Measurements from ENCODE around the gene MAPK10.
"Not testable (repeated sequence)": the region's sequence is repeated elsewhere in the genome, so short reads cannot be mapped to it uniquely, and the experiment has no call there.

Gene MAPK10

GRCh38 chr4:86184216-86184900 is 175.5 kb downstream of the MAPK10 start:
- DNase-seq (ENCODE audit: low read depth), result no peak

- DNase-seq (ENCODE audit: low read depth), result no peak
These were observed 178.3 kb downstream of the MAPK10 start for GRCh38 chr4:86181585-86181984.

GRCh38 chr4:86178211-86178610 is 181.6 kb downstream of the MAPK10 start:
- no peak for DNase-seq (ENCODE audit: low read depth)

GRCh38 chr4:86174506-86174905 is 185.3 kb downstream of the MAPK10 start:
- DNase-seq (ENCODE audit: low read depth), result no peak

GRCh38 chr4:86168335-86168734 is 191.5 kb downstream of the MAPK10 start:
- not testable (repeated sequence) for DNase-seq (ENCODE audit: low read depth)

- DNase-seq (ENCODE audit: low read depth), result no peak
These were observed 199.4 kb downstream of the MAPK10 start for GRCh38 chr4:86160426-86160825.

GRCh38 chr4:86159216-86159615 is 200.6 kb downstream of the MAPK10 start:
- DNase-seq (ENCODE audit: low read depth), result no peak

- no peak for DNase-seq (ENCODE audit: low read depth)
These were observed 203.3 kb downstream of the MAPK10 start for GRCh38 chr4:86156531-86156930.

GRCh38 chr4:86155766-86156165 is 204.1 kb downstream of the MAPK10 start:
- DNase-seq (ENCODE audit: low read depth), result no peak

GRCh38 chr4:86152454-86152853 is 207.4 kb downstream of the MAPK10 start:
- DNase-seq (ENCODE audit: low read depth), result no peak

GRCh38 chr4:86151196-86151595 is 208.7 kb downstream of the MAPK10 start:
- no peak for DNase-seq (ENCODE audit: low read depth)

GRCh38 chr4:86141161-86141560 is 218.7 kb downstream of the MAPK10 start:
- DNase-seq (ENCODE audit: low read depth), result no peak

GRCh38 chr4:86132468-86132867 is 227.4 kb downstream of the MAPK10 start:
- DNase-seq (ENCODE audit: low read depth), result no peak

GRCh38 chr4:86131456-86131855 is 228.4 kb downstream of the MAPK10 start:
- DNase-seq (ENCODE audit: low read depth), result no peak

- DNase-seq (ENCODE audit: low read depth), result no peak
These were observed 229.5 kb downstream of the MAPK10 start for GRCh38 chr4:86130160-86130933.

GRCh38 chr4:86129546-86129945 is 230.3 kb downstream of the MAPK10 start:
- DNase-seq (ENCODE audit: low read depth), result no peak

GRCh38 chr4:86122404-86122803 is 237.4 kb downstream of the MAPK10 start:
- no peak for DNase-seq (ENCODE audit: low read depth)

- DNase-seq (ENCODE audit: low read depth), result no peak
These were observed 241.1 kb downstream of the MAPK10 start for GRCh38 chr4:86118711-86119110.

- no peak for DNase-seq (ENCODE audit: low read depth)
These were observed 242.0 kb downstream of the MAPK10 start for GRCh38 chr4:86117705-86118302.

GRCh38 chr4:86114563-86114962 is 245.3 kb downstream of the MAPK10 start:
- DNase-seq (ENCODE audit: low read depth), result no peak

GRCh38 chr4:86108834-86109233 is 251.0 kb downstream of the MAPK10 start:
- no peak for DNase-seq (ENCODE audit: low read depth)

GRCh38 chr4:86108137-86108536 is 251.7 kb downstream of the MAPK10 start:
- DNase-seq (ENCODE audit: low read depth), result no peak

GRCh38 chr4:86107112-86107511 is 252.7 kb downstream of the MAPK10 start:
- no peak for DNase-seq (ENCODE audit: low read depth)

Data from activated gamma-delta T cell treated with anti-CD3 and anti-CD28 coated beads, Interleukin-2, amount 50 U/mL, for 16 hours (primary cell).